Mucosa of stomach (tissue), 1 donor: ENCODE measurements around the gene ANAPC4.

Experiments
- H3K27me3 ChIP-seq: one replicate; pipeline ENCODE4 v1.7.0; 2013; ENCODE audit warnings: mild to moderate bottlenecking, low read length; ENCODE audit not compliant: control insufficient read depth, insufficient read depth
- H3K36me3 ChIP-seq: one replicate; pipeline ENCODE4 v1.7.0; 2013; ENCODE audit warnings: low read length; ENCODE audit not compliant: control insufficient read depth, insufficient read depth
- H3K4me1 ChIP-seq: one replicate; pipeline ENCODE4 v1.7.0; 2013; ENCODE audit warnings: mild to moderate bottlenecking, low read length; ENCODE audit not compliant: control insufficient read depth, insufficient read depth
- H3K4me3 ChIP-seq: one replicate; pipeline ENCODE4 v1.7.0; 2013; ENCODE audit warnings: low read length
- H3K9ac ChIP-seq: one replicate; pipeline ENCODE4 v1.7.0; 2013; ENCODE audit warnings: mild to moderate bottlenecking, low read length, moderate library complexity
- H3K9me3 ChIP-seq: one replicate; pipeline ENCODE4 v1.7.0; 2013; ENCODE audit warnings: mild to moderate bottlenecking, low read length, moderate library complexity; ENCODE audit not compliant: control insufficient read depth
- donor health status: Pancreatic carcinoma.

Gene ANAPC4

DNA sequence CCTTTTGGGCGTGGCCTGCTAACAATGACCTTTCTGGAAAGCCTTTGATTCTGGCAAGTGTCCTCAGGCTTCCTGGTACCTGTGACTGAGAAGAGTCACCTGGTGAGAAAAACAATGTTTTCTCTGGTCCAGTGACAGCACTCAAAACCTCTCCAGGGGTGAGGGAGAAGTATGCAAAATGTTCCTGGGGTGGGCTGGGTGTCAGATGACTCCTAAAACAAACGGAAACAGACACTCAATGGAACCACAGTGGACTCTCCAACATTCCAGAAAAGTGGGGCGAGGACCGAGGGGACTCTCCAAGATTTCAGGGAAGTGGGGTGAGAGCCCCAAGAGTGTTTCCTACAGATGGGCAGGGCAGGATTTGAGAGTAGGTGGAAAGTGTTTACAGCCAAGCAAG, 69.5 kb downstream of the ANAPC4 start:
- Histone ChIP-seq H3K9me3 (no peaks in the 10 kb centered on the region), H3K4me1 (no peaks in the 10 kb centered on the region), H3K9ac (no peak overlapping the region), H3K4me3 (no peak overlapping the region), H3K36me3 (no peaks in the 10 kb centered on the region), H3K27me3 (no peaks in the 10 kb centered on the region)

DNA sequence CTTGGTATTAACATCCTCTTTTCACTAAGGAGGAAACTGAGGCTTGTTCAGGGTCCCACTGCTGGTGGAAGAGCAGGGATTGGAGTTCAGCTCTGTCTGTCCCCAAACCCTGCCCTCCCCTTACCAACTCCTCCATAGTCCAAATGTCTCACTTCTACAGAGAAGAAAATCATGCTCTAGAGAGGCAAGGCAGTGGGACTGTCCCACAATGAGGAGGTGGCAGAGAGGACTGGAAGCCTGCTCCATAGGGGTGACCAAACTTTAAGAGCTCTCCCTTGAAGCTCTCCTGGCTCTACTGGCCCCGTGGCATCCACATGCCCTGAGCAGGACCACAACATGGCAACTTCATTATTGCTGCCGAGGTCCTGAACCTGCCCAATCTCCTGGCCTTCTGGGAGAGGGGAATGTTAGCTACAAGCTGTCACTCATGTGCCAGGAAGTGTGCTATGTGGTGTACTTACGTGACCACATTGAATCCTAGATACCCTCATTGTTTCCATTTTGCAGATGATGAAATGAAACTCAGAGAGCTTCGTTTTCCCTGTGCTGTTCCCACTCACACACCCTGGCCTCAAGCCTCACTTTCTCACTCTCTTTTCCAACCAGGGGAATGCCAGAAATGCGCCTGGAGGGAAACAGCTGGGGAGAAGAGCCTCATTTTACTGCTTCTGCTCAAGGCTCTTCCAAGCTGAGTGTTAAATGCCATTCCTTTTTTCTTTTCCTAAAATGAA, 71.5 kb downstream of the ANAPC4 start:
- no peak overlapping the region for H3K9ac ChIP-seq
- no peaks in the 10 kb centered on the region for H3K27me3 ChIP-seq
- H3K4me3 ChIP-seq, result no peak overlapping the region
- H3K9me3 ChIP-seq, result no peaks in the 10 kb centered on the region
- no peaks in the 10 kb centered on the region for H3K36me3 ChIP-seq
- H3K4me1 ChIP-seq, result no peaks in the 10 kb centered on the region

DNA sequence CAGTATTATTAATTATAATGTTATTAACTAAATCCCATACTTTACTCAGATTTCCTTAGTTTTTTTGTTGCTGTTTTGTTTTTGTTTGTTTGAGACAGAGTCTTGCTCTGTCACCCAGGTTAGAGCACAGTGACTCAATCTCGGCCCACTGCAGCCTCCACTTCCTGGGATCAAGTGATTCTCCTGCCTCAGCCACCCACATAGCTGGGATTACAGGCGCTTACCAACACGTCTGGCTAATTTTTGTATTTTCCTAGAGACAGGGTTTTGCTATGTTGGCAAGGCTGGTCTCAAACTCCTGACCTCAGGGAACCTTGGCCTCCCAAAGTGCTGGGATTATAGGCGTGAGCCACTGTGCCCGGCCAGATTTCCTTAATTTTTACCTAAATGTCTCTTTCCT, 72.2 kb downstream of the ANAPC4 start:
- Histone ChIP-seq H3K27me3 (no peaks in the 10 kb centered on the region), H3K36me3 (no peaks in the 10 kb centered on the region), H3K9me3 (no peaks in the 10 kb centered on the region), H3K4me3 (no peak overlapping the region), H3K4me1 (no peaks in the 10 kb centered on the region), H3K9ac (no peak overlapping the region)

DNA sequence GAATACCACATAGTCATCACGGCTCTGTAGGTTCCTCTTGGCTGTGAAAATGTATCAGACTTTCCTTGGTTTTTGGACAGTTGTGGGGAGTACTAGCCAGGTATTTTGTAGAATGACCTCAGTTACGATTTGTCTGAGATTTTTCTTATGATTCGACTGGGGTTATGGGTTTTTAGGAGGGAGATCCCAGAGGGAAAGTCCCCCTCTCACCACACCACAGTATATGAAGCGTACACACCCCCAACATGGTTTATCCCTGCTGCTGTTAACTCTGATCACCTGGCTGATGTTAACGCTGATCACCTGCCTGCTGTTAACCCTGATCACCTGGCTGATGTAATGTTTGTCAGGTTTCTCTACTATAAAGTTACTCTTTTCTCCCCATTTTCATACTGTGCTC, 72.6 kb downstream of the ANAPC4 start:
- no peaks in the 10 kb centered on the region for H3K4me1 ChIP-seq
- H3K36me3 ChIP-seq, result no peaks in the 10 kb centered on the region
- no peaks in the 10 kb centered on the region for H3K27me3 ChIP-seq
- H3K9me3 ChIP-seq, result no peaks in the 10 kb centered on the region
- no peak overlapping the region for H3K4me3 ChIP-seq
- no peak overlapping the region for H3K9ac ChIP-seq

DNA sequence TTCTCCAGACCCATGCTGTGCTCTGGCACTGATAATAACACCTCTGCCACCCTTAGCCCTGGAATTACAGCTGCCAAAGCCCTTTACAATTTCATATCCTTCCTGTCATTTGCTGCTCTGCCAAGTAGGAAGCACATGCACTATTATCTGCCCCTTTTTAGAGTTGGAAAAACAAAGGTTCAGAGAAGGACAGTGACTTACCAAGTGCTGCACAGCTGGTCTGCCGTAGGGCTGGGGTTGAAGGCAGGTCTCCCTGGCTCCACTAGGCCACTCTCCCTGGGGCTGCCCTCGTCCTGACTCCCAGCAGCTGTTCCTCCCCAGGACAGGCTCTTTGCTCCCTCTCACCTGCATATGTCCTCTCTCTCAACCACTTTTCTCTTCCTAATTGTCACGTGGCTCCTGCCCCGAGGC, 73.4 kb downstream of the ANAPC4 start:
- no peaks in the 10 kb centered on the region for H3K27me3 ChIP-seq
- H3K4me3 ChIP-seq, result no peak overlapping the region
- H3K9me3 ChIP-seq, result no peaks in the 10 kb centered on the region
- H3K36me3 ChIP-seq, result no peaks in the 10 kb centered on the region
- no peaks in the 10 kb centered on the region for H3K4me1 ChIP-seq
- no peak overlapping the region for H3K9ac ChIP-seq

DNA sequence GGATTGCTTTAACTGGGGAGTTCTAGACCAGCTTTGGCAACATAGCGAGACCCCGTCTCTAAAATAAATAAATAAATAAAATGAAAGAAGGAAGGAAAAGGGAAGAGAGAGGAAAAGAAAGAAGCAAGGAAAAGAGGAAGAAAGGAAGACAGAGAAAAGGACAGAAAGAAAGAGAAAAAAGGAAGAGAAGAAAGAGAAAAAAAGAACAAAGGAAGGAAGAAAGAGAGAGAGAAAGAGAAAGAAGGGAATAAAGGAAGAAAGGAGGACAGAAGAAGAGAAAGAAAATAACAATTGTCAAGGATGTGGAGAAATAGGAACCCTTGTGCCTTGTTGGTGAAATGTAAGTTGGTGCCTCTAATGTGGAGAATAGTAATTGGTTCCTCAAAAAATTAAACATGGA, 74.6 kb downstream of the ANAPC4 start:
- Histone ChIP-seq H3K9me3 (no peaks in the 10 kb centered on the region), H3K27me3 (no peaks in the 10 kb centered on the region), H3K4me1 (no peaks in the 10 kb centered on the region), H3K36me3 (no peaks in the 10 kb centered on the region), H3K4me3 (no peak overlapping the region), H3K9ac (no peak overlapping the region)

DNA sequence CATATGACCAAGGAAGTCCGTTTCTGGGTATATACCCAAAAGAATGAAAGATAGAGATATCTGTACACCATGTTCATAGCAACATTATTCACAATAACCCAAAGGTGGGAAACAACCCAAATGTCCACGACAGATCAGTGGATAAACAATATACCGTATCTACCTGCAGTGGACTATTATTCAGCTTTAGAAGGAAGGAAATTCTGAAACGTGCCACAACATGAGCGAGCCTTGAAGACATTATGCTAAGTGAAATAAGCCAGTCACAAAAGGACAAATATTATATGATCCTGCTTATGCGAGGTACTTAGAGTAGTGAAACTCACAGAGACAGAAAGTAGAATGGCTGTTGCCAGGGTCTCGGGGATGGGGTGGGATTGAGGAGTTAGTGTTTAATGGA, 75.0 kb downstream of the ANAPC4 start:
- Histone ChIP-seq H3K9ac (no peak overlapping the region), H3K36me3 (no peaks in the 10 kb centered on the region), H3K4me3 (no peak overlapping the region), H3K9me3 (no peaks in the 10 kb centered on the region), H3K27me3 (no peaks in the 10 kb centered on the region), H3K4me1 (no peaks in the 10 kb centered on the region)

DNA sequence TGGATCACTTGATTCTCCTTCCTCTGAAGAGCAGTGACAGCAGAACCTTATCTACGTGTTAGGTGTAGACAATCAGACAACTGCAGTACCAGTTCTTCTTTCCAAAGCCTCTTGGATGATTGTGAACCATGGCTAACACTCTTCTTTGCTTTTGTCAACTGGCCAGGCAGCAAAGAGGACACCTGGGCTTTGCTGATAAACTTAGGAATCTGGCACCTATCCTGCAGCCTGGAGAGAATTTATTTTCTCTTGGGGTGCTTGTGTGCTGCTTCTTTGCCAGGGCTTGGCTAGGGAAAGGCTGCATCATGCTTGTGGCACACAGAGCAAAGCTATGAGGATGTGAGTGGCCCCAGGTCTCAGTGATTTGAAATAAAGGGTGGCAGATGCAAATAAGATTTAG, 77.4 kb downstream of the ANAPC4 start:
- Histone ChIP-seq H3K9me3 (no peaks in the 10 kb centered on the region), H3K4me3 (no peak overlapping the region), H3K27me3 (no peaks in the 10 kb centered on the region), H3K36me3 (no peaks in the 10 kb centered on the region), H3K4me1 (no peaks in the 10 kb centered on the region), H3K9ac (no peak overlapping the region)

DNA sequence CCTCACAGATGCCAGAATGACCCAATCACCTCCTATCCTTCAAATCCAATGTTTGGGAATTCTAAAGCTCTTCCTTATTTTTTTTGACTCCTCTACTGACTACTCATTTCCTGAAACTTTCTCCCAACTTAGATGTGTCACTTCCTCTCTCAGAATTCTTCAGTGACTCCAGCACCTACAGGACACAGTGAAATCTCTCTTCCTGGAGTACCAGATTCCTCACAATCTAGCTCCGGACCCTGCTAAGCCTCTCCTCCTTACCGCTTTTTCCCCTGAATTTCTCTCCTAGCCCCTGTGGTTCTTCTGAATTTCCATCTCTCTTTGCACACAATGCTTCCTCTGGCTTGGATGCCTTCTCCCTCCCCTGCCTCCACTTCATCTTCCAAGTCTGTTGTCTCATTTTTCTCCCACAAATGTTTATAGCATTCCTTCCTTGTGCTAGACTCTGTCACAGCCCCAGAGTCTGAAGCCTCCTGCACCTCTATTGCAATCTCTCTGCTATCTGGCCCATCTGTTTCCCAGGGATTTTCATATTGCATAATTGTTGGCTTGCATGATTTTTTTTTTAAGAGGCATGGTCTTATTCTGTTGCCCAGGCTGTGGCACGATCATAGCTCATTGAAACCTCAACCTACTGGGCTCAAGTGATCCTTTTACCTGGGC, 80.1 kb downstream of the ANAPC4 start:
- no peak overlapping the region for H3K9ac ChIP-seq
- no peaks in the 10 kb centered on the region for H3K9me3 ChIP-seq
- H3K4me1 ChIP-seq, result no peaks in the 10 kb centered on the region
- H3K36me3 ChIP-seq, result no peaks in the 10 kb centered on the region
- no peak overlapping the region for H3K4me3 ChIP-seq
- H3K27me3 ChIP-seq, result no peaks in the 10 kb centered on the region

DNA sequence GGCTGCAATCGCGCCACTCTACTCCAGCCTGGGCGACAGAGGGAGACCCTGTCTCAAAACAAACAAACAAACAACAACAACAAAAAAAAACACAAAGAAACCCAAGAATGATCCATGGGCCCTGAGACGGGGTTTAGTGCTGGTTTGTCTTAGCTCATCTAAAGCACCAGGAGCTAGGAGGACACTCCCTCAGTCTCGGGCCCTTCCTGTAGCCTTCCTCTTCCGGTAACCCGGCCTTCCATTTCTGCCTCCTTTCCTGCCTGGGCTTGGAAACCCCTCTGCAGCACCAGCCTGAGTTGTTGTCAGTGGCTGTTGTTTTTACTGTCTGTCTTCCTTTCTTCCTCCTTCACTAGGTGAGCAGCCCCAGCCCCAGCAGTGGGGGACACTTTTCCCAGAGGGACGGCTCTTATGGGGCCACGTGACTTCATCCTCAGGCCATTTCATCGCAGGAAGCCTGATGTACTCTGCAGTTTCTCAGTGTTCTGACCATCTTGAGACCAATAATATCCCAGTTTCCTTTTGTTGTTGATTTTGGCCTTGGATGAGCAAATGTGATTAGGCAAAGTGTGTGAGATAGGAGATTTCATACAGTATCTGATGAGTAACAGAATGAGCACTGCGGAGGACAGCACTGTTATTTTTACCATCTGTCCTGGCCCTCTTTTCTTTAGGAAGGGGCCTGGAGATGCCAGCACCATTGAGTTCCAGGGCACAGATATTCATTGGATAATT, 90.1 kb downstream of the ANAPC4 start:
- Histone ChIP-seq H3K4me3 (no peak overlapping the region), H3K36me3 (no peaks in the 10 kb centered on the region), H3K9me3 (no peaks in the 10 kb centered on the region), H3K9ac (no peak overlapping the region), H3K4me1 (no peaks in the 10 kb centered on the region), H3K27me3 (no peaks in the 10 kb centered on the region)

DNA sequence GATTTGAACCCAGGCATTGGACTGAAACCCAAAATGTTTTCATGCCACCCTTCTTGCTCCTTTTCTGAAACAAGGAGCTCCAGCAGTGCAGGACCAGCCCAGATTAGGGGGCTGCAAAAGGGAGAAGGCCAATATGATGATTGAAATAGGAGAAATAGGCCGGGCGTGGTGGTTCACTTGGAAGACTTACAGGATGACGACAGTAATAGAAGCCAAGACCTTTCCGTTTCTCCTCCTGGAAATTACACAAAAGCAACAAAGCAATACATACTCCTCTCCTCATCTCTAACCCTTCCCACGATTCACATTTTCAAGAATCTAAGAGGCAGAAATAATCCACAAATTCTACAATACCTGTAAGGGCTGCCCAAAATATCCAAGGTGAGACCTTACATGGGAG, 90.8 kb downstream of the ANAPC4 start:
- Histone ChIP-seq H3K9ac (no peak overlapping the region), H3K36me3 (no peaks in the 10 kb centered on the region), H3K4me3 (no peak overlapping the region), H3K9me3 (no peaks in the 10 kb centered on the region), H3K27me3 (no peaks in the 10 kb centered on the region), H3K4me1 (no peaks in the 10 kb centered on the region)
